Activated naive CD4-positive, alpha-beta T cell treated with Interleukin-2 at 50 U/mL for 16 hours (primary cell): ENCODE results near the gene PPP1R27.
A peak's percentile ranks its signal among the peaks of the same experiment; 100 is the strongest.

ENCODE experiments used
- DNase-seq: peaks from one replicate; pipeline ENCODE4 v3.0.0-alpha.2; 2020

PPP1R27 gene

GRCh38 chr17:81860756-81861568 is 26.1 kb upstream of the PPP1R27 start:
- DNase-seq = peak; percentile 99

GRCh38 chr17:81859906-81860755 is 25.3 kb upstream of the PPP1R27 start, which contains the start of gene P4HB:
P4HB (minus strand) TSS chr17:81860535; CDS start chr17:81860471, 64 bp downstream.
- DNase-seq = no peak

GRCh38 chr17:81858967-81859905 is 24.4 kb upstream of the PPP1R27 start:
- DNase-seq = no peak

- no peak for DNase-seq
Measured at GRCh38 chr17:81858170-81858966, 23.5 kb upstream of the PPP1R27 start.

GRCh38 chr17:81854974-81855774 is 20.3 kb upstream of the PPP1R27 start:
- DNase-seq = no peak

- DNase-seq = no peak
Measured at GRCh38 chr17:81852237-81852636, 17.4 kb upstream of the PPP1R27 start.

- DNase-seq = no peak
Measured at GRCh38 chr17:81851423-81851822, 16.6 kb upstream of the PPP1R27 start.

GRCh38 chr17:81849457-81849856 is 14.6 kb upstream of the PPP1R27 start:
- no peak for DNase-seq

GRCh38 chr17:81846743-81847689 is 12.2 kb upstream of the PPP1R27 start:
- DNase-seq = no peak

- DNase-seq = no peak
Measured at GRCh38 chr17:81845881-81846742, 11.3 kb upstream of the PPP1R27 start.

GRCh38 chr17:81845361-81845760 is 10.5 kb upstream of the PPP1R27 start:
- DNase-seq = no peak

GRCh38 chr17:81844887-81845286 is 10.0 kb upstream of the PPP1R27 start:
- no peak for DNase-seq

- no peak for DNase-seq
Measured at GRCh38 chr17:81844327-81844851, 9.5 kb upstream of the PPP1R27 start.

GRCh38 chr17:81843713-81844326 is 9.0 kb upstream of the PPP1R27 start:
- DNase-seq = no peak

- DNase-seq = no peak
Measured at GRCh38 chr17:81842725-81843504, 8.1 kb upstream of the PPP1R27 start.

- DNase-seq = no peak
Measured at GRCh38 chr17:81842378-81842724, 7.5 kb upstream of the PPP1R27 start.

GRCh38 chr17:81841866-81842265 is 7.0 kb upstream of the PPP1R27 start:
- DNase-seq = no peak
